ENCODE data around the gene SOX14.

The SOX14 gene

DNA sequence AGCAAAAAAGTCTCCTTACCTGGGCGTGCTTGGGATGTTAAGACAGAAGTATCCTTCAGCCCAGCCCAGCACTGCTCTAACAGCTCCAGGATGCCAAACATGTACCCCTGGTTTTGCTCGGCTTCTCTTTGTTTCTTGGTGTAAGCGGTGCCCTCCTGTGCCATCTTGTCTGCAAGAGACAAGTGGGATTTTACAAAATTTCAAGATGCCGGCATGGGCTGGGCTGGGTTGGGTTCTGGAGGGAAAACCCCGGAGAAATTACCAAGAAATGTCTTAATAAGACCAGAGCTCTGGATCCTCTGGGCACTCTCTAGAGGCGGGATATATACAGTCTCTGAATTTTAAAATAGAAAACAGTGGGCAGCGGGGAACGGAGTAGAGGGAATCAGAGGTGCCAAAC is 4.6 kb upstream of the SOX14 start:
- no peak for DNase-seq (ENCODE audit: low read depth)
- TF ChIP-seq, protein P1, sequence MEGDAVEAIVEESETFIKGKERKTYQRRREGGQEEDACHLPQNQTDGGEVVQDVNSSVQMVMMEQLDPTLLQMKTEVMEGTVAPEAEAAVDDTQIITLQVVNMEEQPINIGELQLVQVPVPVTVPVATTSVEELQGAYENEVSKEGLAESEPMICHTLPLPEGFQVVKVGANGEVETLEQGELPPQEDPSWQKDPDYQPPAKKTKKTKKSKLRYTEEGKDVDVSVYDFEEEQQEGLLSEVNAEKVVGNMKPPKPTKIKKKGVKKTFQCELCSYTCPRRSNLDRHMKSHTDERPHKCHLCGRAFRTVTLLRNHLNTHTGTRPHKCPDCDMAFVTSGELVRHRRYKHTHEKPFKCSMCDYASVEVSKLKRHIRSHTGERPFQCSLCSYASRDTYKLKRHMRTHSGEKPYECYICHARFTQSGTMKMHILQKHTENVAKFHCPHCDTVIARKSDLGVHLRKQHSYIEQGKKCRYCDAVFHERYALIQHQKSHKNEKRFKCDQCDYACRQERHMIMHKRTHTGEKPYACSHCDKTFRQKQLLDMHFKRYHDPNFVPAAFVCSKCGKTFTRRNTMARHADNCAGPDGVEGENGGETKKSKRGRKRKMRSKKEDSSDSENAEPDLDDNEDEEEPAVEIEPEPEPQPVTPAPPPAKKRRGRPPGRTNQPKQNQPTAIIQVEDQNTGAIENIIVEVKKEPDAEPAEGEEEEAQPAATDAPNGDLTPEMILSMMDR (conservative IDR thresholded peaks at IDR 0.05; ENCODE audit: low read depth, low read length): no peak
- H3K4me3 ChIP-seq (ENCODE audit: low read length): no peak overlapping the region

DNA sequence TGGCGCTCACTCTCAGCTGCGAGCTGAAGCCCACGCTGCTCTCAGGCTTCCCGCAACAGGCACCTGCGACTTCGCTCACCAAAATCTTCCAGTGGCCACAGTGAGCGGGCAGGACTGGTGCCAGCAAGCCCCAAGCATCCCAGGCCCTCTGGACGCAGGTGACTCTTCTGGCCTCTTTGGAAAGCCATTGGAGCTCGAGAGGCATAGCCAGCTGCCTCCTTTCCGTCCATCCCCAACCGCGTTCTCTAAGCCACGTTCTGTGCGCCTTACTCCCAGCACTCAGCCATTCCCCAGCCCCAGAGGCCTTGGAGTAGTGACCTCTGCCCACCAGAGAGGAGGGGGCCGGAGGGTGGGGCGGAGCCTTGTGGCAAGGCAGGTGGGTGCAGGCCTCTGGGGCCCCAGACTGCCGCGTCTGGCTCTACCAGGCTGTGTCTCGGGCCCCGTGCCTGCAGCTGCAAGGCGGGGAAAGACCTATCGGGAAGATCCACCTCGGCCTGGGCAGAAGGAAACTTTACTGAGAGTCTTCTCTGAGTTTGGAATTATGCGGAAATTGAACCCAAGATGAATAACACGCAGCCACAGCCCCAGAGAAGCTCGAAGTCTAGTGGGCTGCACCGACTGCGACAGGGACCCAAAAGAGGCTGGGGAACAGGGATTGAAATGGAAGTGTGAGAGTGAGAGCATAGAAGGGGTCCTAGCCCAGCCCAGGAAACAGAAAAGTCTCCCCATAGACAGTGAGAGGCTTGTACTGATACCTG is 3.6 kb upstream of the SOX14 start:
- H3K4me3 ChIP-seq (ENCODE audit: low read length): no peak overlapping the region
- no peak for DNase-seq (ENCODE audit: low read depth)
- TF ChIP-seq, protein P1 (conservative IDR thresholded peaks at IDR 0.05; ENCODE audit: low read depth, low read length): no peak

GRCh38 chr3:137761099-137761562 is 3.0 kb upstream of the SOX14 start:
- TF ChIP-seq, protein P1 (conservative IDR thresholded peaks at IDR 0.05; ENCODE audit: low read depth, low read length): no peak
- H3K4me3 ChIP-seq (ENCODE audit: low read length): no peak overlapping the region
- no peak for DNase-seq (ENCODE audit: low read depth)

DNA sequence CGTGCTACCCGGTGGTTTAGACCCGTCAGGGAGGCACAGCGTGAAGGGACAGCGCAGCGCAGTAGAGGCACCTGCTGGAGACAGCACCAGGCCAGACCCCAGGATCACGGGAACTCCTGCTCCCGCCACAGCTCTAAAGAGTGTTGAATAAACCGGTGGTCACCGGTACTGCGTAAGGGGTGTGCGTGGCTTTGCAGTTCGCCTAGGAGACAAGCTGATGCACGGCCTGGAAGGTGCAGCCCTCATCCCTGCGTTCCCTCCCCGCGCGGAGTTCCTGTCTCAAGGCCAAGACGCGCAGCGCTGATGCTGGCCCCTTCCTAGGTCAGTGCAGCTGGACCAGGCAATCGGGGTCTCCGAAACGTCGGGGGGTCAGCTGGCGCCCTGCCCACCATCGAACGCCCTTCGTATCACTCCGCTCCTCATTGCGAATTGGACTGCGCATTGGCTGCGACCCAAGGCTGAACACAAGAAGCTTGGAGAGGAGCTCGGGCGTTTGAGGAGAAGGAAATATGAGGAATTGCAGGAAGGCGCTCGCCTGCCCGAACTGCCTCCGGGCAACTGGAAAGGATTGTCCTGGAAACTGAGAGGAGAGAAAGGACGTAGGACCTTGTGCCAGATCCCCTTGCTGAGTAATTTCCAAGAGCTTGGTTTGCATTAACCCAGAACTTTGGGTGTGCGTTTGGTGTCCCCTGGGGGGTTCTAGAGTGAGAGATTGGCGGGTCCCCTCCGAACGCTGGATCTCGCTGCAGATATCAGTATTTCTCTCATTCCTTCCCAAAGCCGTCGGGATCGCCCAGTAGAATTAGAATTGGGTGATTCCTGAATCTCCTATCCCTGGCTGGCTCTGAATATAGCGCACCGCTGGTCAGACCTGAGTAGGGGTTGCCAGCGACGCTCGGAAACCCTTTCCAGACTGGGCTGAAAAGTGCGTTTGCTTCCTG is 2.3 kb upstream of the SOX14 start:
- DNase-seq (ENCODE audit: low read depth): no peak
- no peak overlapping the region for H3K4me3 ChIP-seq (ENCODE audit: low read length)
- TF ChIP-seq, protein P1 (conservative IDR thresholded peaks at IDR 0.05; ENCODE audit: low read depth, low read length): no peak

DNA sequence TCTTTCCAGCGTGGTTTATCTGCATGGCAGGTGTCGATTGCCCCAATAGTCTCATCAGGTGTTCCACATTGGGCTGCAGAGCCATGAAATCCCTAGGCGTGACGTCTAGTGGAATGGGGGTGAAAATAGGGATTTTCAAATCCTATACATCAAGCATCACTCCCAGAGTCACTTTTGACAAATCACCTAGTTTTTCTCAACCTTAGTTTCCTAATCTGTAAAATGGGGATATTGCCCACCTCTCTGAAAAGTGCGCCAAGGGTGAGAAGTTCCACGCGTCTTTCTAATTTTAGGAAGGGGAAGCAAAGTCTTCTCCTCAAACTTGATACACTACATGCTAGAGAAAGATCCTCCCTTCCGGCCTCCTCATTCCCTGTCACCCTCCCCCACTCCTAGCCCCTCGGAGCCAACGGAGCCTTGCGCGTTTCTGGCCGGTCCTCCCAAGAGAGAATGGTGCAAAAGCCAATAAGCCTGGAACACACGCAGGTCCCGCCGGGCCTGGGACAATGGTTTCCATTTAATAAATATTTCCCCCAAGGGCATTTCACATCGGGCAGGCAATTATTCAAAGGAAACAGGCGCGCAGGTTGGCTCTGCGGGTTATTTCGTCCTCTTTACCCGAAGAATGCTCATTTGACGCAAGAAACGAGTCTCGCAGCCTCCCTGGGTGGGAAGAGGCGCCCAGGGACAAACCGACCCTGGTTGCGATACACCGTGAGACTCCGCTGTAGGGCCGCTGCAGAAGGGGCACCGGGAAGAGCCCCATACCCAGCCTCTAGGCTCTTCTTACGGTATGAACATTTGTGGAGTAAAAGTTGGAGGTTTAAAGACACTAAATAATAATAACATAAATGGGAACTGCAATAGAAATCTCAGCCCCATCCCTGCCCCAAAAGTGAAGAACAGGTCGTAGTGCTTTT is 1.2 kb upstream of the SOX14 start:
- DNase-seq (ENCODE audit: low read depth): no peak
- TF ChIP-seq, protein P1 (conservative IDR thresholded peaks at IDR 0.05; ENCODE audit: low read depth, low read length): no peak
- H3K4me3 ChIP-seq (ENCODE audit: low read length): no peak overlapping the region

GRCh38 chr3:137763594-137763938 is 549 bp upstream of the SOX14 start:
- no peak overlapping the region for H3K4me3 ChIP-seq (ENCODE audit: low read length)
- no peak for DNase-seq (ENCODE audit: low read depth)
- TF ChIP-seq, protein P1 (conservative IDR thresholded peaks at IDR 0.05; ENCODE audit: low read depth, low read length): no peak

Data from retinal pigment epithelial cell (primary cell).